Liver (tissue), 9 donors: ENCODE data around the gene KRT4. TPM values are rescaled to one million over a fixed set of nuclear protein-coding genes. Genes with fewer than 3 reads are reported as not detected.

ENCODE experiments used
- DNase-seq: peaks from one replicate; pipeline ENCODE4 v3.0.0-alpha.2; 2017; ENCODE audit warnings: low spot score
- H3K27ac ChIP-seq, 2 donors: one replicate each; pipeline ENCODE4 v1.7.0; 2013; ENCODE audit warnings: inconsistent platforms in 2 of 2, low read length in 2 of 2, control low read depth in 1 of 2, low read depth in 1 of 2, mild to moderate bottlenecking in 1 of 2
- H3K27me3 ChIP-seq, 4 donors: one replicate each; pipeline versions ENCODE4 v1.6.1 to v1.7.0; 2013; ENCODE audit warnings: low read length in 3 of 4, inconsistent platforms in 1 of 4, mild to moderate bottlenecking in 1 of 4, moderate library complexity in 1 of 4; ENCODE audit not compliant: control insufficient read depth in 4 of 4, insufficient read depth in 4 of 4
- H3K36me3 ChIP-seq, 4 donors: one replicate each; pipeline versions ENCODE4 v1.6.1 to v1.7.0; 2013; ENCODE audit warnings: low read length in 3 of 4, mild to moderate bottlenecking in 3 of 4, low read depth in 1 of 4, moderate library complexity in 1 of 4; ENCODE audit not compliant: control insufficient read depth in 4 of 4, insufficient read depth in 3 of 4
- H3K4me1 ChIP-seq, 4 donors: one replicate each; pipeline versions ENCODE4 v1.6.1 to v1.7.0; 2013; ENCODE audit warnings: low read length in 3 of 4, mild to moderate bottlenecking in 3 of 4, moderate library complexity in 1 of 4; ENCODE audit not compliant: control insufficient read depth in 4 of 4, insufficient read depth in 4 of 4
- H3K4me3 ChIP-seq, 3 donors: one replicate each; pipeline versions ENCODE4 v1.6.1 to v1.7.0; 2013; ENCODE audit warnings: low read length in 3 of 3, control low read depth in 1 of 3, low read depth in 1 of 3, mild to moderate bottlenecking in 1 of 3
- H3K9ac ChIP-seq, 2 donors: one replicate each; pipeline ENCODE4 v1.7.0; 2013; ENCODE audit warnings: low read length in 2 of 2, mild to moderate bottlenecking in 2 of 2, moderate library complexity in 2 of 2, control low read depth in 1 of 2, low read depth in 1 of 2
- H3K9me3 ChIP-seq, 4 donors: one replicate each; pipeline versions ENCODE4 v1.6.1 to v1.7.0; 2013; ENCODE audit warnings: low read length in 3 of 4; ENCODE audit not compliant: control insufficient read depth in 4 of 4
- EGR1 ChIP-seq, 2 donors: IDR thresholded peaks; 2 replicates each; pipeline ENCODE4 v1.6.1; 2016 to 2018; ENCODE audit warnings: antibody characterized with exemption in 2 of 2, low read depth in 2 of 2
- FOXA1 ChIP-seq: IDR thresholded peaks from 2 replicates; pipeline ENCODE4 v1.6.1; 2016; ENCODE audit warnings: antibody characterized with exemption
- GABPA ChIP-seq, 2 donors: IDR thresholded peaks in 1 of 2; conservative IDR thresholded peaks in 1 of 2; 2 replicates each; pipeline ENCODE4 v1.6.1; 2016; ENCODE audit warnings: antibody characterized with exemption in 2 of 2, mild to moderate bottlenecking in 1 of 2, moderate library complexity in 1 of 2
- HNF4A ChIP-seq, 2 donors: conservative IDR thresholded peaks; 2 replicates each; pipeline ENCODE4 v1.6.1; 2016; ENCODE audit warnings: antibody characterized with exemption in 2 of 2, mild to moderate bottlenecking in 2 of 2
- HNF4G ChIP-seq: IDR thresholded peaks from 2 replicates; pipeline ENCODE4 v1.6.1; 2016; ENCODE audit warnings: antibody characterized with exemption
- JUND ChIP-seq, 2 donors: IDR thresholded peaks; 2 replicates each; pipeline ENCODE4 v1.6.1; 2016; ENCODE audit warnings: antibody characterized with exemption in 2 of 2
- NR2F2 ChIP-seq: IDR thresholded peaks from 2 replicates; pipeline ENCODE4 v1.6.1; 2016; ENCODE audit warnings: antibody characterized with exemption
- RAD21 ChIP-seq, 2 donors: IDR thresholded peaks; 2 replicates each; pipeline ENCODE4 v1.6.1; 2016; ENCODE audit warnings: antibody characterized with exemption in 2 of 2, mild to moderate bottlenecking in 2 of 2
- REST ChIP-seq: IDR thresholded peaks from 2 replicates; pipeline ENCODE4 v1.6.1; 2016; ENCODE audit warnings: antibody characterized with exemption, mild to moderate bottlenecking
- RXRA ChIP-seq, 2 donors: IDR thresholded peaks; 2 replicates each; pipeline ENCODE4 v1.6.1; 2017 to 2018; ENCODE audit warnings: antibody characterized with exemption in 2 of 2, mild to moderate bottlenecking in 1 of 2
- SP1 ChIP-seq: IDR thresholded peaks from 2 replicates; pipeline ENCODE4 v1.6.1; 2018; ENCODE audit warnings: antibody characterized with exemption, mild to moderate bottlenecking
- YY1 ChIP-seq: IDR thresholded peaks from 2 replicates; pipeline ENCODE4 v1.6.1; 2016; ENCODE audit warnings: antibody characterized with exemption, mild to moderate bottlenecking
- ZBTB33 ChIP-seq: IDR thresholded peaks from 2 replicates; pipeline ENCODE4 v1.6.1; 2016; ENCODE audit warnings: antibody characterized with exemption
- WGBS: extraction: QIAGEN DNeasy Blood & Tissue Kit; methylation state at CpG from one replicate; pipeline ENCODE4 v1.1.7; 2013; 5-methylcytosine and 5-hydroxymethylcytosine counted together
- polyA plus RNA-seq, 2 donors: library from polyadenylated mRNA; stranded (reverse) in 1 of 2; unstranded in 1 of 2; fragments of 200-250 nt in 1 of 2; fragments of >200 nt in 1 of 2; fragmentation: Nextera tagmentation in 1 of 2; extraction: Ambion mirVana in 1 of 2; gene quantifications; one replicate each; pipeline versions ENCODE4 v1.2.1 to v1.2.3, GENCODE V29; 2013 to 2015
- total RNA-seq, 2 donors: library from RNA; depleted of rRNA; stranded (reverse); fragments of >200 nt; gene quantifications; one replicate each; pipeline ENCODE4 v1.2.3, GENCODE V29; 2014
- TF ChIP-seq, protein P1 (sequence below): IDR thresholded peaks from 2 replicates; pipeline ENCODE4 v1.6.1; 2016; ENCODE audit warnings: antibody characterized with exemption
- TF ChIP-seq, protein P2 (sequence below): IDR thresholded peaks from 2 replicates; pipeline ENCODE4 v1.6.1; 2016; ENCODE audit warnings: antibody characterized with exemption
- TF ChIP-seq, protein P3 (sequence below): fragments of 150-350 bp; IDR thresholded peaks from 2 replicates; pipeline ENCODE4 v1.5.1; 2017; ENCODE audit warnings: improper control_type of control experiment, low read depth, low read length; ENCODE audit not compliant: missing input control
- donor health status: healthy.
- donor health status: healthy.
- donor health status: healthy.
- donor health status: healthy.
- donor health status: healthy.

KRT4 gene
- total and polyA plus RNA-seq, 4 donors = 0.05 to 0.23 TPM; not detected in 2

GRCh38 chr12:52827499-52828090, 13.7 kb upstream of the KRT4 start:
- TF ChIP-seq YY1 (no peak), NR2F2 (no peak), HNF4G (no peak), ZBTB33 (no peak), REST (no peak), FOXA1 (no peak), EGR1 (IDR thresholded peaks at IDR 0.05; ENCODE audit: low read depth in 2 of 2) (no peak), RAD21 (IDR thresholded peaks at IDR 0.05) (no peak), JUND (IDR thresholded peaks at IDR 0.05) (no peak), RXRA (IDR thresholded peaks at IDR 0.05) (no peak), GABPA (IDR thresholded peaks at IDR 0.05 in 1 of 2, conservative IDR thresholded peaks at IDR 0.05 in 1 of 2) (no peak), HNF4A (conservative IDR thresholded peaks at IDR 0.05) (no peak), SP1 (no peak)
- TF ChIP-seq, protein P1, sequence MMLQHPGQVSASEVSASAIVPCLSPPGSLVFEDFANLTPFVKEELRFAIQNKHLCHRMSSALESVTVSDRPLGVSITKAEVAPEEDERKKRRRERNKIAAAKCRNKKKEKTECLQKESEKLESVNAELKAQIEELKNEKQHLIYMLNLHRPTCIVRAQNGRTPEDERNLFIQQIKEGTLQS = no peak
- TF ChIP-seq, protein P2, sequence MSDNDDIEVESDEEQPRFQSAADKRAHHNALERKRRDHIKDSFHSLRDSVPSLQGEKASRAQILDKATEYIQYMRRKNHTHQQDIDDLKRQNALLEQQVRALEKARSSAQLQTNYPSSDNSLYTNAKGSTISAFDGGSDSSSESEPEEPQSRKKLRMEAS = no peak
- TF ChIP-seq, protein P3, sequence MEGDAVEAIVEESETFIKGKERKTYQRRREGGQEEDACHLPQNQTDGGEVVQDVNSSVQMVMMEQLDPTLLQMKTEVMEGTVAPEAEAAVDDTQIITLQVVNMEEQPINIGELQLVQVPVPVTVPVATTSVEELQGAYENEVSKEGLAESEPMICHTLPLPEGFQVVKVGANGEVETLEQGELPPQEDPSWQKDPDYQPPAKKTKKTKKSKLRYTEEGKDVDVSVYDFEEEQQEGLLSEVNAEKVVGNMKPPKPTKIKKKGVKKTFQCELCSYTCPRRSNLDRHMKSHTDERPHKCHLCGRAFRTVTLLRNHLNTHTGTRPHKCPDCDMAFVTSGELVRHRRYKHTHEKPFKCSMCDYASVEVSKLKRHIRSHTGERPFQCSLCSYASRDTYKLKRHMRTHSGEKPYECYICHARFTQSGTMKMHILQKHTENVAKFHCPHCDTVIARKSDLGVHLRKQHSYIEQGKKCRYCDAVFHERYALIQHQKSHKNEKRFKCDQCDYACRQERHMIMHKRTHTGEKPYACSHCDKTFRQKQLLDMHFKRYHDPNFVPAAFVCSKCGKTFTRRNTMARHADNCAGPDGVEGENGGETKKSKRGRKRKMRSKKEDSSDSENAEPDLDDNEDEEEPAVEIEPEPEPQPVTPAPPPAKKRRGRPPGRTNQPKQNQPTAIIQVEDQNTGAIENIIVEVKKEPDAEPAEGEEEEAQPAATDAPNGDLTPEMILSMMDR = no peak
- no peak overlapping the region for H3K9ac ChIP-seq
- H3K9me3 ChIP-seq = no peaks in the 10 kb centered on the region
- DNase-seq = no peak
- H3K4me1 ChIP-seq = no peaks in the 10 kb centered on the region
- WGBS = 82% methylated on average over 6 of the region's 6 CpGs
- no peaks in the 10 kb centered on the region for H3K27me3 ChIP-seq
- H3K4me3 ChIP-seq = no peak overlapping the region
- H3K27ac ChIP-seq = no peak overlapping the region
- H3K36me3 ChIP-seq = no peaks in the 10 kb centered on the region
